Epidermal melanocyte (primary cell): Measurements from ENCODE around the gene FBLN1.
"Not testable (repeated sequence)": the region's sequence is repeated elsewhere in the genome, so short reads cannot be mapped to it uniquely, and the experiment has no call there.

Experiments
- DNase-seq: peaks from one replicate; pipeline ENCODE4 v3.0.0; 2011; ENCODE audit warnings: low spot score; ENCODE audit not compliant: insufficient read length

Gene FBLN1

DNA sequence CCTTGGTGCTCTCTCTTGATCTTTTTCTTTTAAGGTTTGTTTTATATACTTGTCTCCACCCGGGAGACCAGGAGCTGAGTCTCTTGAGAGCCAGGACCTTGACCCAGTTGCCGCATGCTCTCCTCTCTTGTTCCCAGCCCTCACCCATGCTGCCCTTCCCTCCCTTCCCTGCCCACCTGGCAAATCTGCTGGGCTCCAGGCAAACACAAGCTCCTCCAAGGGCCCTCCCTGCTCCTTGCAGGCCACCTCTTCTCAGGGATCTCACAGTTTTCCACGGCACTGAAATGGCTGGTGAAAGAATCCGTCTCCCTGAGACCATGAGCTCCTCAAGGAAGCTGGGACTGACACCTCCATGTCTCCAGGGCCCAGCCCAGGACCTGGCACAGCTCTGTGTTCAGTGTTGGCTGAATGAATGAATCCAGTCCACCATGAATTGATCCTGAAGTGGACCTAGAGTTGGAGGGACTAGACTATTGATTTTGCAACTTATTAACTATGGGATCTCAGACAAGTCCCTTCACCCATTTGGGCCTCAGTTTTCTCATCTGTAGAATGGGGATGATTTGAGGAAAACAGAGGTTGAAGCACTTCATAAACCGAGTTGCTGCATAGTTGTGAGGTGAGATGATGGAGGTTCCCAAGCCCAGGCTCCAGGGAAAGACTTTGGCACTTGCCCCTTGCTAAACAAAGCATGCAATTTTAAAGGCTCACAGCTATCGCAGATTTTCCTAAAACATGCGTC lies 25.1 kb upstream of the FBLN1 start:
- DNase-seq, result no peak

DNA sequence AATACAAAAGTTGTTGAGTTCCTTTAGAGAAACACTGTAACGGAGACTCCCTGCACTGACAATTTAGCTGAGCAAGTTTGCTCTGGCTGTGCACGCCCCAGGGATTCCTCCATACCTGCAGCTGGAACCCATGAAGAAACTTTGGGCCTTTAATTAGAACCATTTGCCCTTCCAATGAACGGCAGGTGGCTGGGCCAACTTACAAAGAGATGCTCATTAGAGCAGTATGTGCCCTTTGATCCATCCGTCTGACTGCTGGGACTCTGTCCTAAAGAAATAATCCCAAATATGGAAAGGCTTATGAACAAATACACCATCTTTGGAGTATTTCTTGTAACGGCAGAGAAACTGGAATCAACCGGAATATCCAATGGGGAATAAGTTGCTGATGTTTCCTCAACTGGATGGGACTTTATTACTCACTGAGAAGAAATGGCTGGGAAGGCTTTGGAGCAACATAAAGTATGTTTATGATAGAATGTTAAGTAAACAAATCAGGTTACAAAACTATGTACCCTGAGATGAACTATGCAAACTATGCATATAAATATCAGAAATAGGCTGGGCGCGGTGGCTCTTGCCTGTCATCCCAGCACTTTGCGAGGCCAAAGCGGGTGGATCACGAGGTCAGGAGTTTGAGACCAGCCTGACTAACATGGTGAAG lies 24.4 kb upstream of the FBLN1 start:
- peak; percentile 60 for DNase-seq

DNA sequence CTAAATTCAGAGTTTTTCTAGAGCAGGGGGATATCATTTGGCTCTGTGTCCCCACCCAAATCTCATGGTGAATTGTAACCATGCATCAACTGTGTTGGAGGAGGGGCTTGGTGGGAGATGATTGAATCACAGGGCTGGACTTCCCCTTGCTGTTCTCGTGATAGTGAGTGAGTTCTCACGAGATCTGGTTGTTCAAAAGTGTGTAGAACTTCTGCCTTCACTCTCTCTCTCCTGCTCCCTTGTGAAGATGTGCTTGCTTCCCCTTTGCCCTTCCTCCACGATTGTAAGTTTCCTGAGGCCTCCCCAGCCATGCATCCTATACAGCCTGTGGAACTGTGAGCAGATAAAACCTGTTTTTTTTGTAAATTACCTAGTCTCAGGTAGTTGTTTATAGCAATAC lies 22.0 kb upstream of the FBLN1 start:
- DNase-seq, result no peak

DNA sequence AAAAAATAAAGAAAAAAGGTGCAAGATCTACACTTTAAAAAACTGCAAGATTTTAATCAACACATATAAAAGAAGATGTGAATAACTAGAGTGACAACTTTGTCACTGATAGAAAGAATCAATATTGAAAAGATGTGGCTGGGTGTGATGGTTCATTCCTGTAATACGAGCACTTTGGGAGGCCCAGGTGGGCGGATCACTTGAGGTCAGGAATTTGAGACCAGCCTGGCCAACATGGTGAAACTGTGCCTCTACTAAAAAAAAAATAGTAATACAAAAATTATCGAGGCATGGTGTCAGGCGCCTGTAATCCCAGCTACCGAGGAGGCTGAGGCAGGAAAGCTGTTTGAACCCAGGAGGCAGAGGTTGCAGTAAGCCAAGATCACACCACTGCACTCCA lies 21.0 kb upstream of the FBLN1 start:
- no peak for DNase-seq

DNA sequence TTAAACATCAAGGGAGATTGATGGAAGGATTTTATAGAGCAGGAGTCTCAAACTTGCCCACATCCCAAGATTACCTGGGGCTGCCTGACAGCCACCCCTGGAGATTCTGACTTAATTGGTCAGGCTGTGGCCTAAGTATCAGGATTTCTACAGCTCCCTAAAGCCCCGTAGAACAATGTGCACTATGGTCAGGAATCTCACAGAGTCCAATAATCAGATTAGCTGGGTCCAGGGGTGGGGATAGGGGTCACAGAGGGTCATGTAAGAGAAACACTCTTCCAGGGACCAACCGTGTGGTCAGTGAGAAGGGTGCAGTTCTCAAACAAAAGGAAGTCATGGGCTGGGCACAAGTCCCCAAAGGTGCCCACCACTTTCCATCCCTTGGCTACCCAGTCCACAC lies 20.5 kb upstream of the FBLN1 start:
- no peak for DNase-seq

DNA sequence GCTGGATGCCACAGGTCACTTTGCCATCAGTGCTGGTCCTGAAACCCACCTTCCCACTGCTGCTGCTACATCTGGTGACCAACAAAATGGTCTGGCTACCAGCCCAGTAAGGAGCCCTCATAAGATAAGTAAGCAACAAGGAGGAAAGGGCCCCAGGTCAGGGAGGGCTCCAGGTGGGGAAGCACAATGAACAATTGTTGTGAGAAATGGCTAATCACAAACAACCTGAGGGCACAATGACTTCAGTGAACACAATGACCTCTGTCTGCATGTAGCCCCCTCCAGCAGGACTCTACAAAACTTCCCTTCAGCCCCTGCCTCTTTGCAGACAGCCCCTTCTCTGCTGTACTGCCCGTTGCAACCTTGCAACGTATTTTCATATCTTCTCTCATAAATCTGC lies 19.4 kb upstream of the FBLN1 start:
- no peak for DNase-seq

DNA sequence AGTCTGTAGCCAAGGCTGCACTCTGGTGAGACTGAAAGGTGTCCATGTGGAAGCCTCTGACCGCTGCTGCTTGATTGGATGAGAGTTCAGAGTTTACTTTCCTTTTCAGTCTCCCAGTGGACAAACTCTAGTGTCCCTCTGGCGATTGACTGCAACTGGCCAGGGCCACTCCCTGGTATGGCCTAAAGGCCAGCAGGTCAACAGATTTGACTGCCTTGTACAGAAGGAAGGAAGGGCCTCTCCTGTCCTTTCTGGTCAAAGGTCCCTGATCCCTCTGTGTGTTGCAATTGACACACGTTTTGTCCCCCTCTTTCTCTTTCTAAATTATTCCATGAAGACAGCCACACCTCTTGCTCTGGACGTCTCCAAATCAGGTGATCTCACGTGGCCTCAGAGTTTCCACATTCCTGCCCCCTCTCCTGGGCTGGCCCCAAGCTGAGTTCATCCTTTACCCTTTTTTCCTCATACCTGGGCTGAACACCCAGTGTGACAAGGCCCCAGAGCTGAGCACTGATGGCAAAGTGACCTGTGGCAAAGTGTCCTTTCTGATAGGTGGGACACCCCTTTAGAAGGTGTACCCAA lies 18.7 kb upstream of the FBLN1 start:
- DNase-seq, result no peak

DNA sequence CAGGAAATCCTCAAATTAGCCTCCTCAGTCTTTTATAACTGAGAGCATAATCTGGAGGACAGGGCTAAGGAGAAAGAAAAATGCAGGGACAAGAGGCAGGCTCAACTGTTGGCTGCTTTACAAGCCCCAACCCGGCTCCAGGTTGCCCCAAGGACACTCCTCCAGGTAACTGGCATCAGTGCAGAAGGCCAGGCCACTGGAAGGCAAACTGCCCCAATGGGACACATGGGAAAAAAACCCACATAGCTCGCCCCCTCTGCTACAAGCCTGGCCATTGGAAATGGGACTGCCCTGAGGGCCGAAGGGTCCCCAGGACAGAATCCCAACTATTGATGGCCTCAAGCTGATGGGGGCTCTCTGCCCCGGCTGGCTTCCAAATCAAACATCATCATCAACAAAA lies 17.9 kb upstream of the FBLN1 start:
- no peak for DNase-seq

DNA sequence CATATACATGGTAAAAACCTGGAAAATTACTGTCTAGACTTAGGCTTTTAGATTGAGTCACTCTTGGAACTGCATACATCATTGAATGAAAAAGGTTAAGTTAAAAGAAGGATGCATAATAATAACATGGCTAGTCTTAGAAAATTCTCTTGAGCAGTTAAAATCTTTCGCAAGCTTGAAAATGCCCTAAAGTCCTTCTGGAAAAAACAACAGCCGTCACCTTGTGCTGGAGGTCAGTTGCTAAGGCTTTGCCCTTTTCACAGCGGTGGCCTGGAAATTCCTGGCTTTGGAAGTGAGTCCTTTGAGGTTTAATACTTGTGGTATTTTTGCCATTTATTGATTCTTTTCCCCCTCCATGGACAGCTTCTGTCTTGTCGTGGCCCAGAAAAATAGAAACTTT lies 17.4 kb upstream of the FBLN1 start:
- no peak for DNase-seq

DNA sequence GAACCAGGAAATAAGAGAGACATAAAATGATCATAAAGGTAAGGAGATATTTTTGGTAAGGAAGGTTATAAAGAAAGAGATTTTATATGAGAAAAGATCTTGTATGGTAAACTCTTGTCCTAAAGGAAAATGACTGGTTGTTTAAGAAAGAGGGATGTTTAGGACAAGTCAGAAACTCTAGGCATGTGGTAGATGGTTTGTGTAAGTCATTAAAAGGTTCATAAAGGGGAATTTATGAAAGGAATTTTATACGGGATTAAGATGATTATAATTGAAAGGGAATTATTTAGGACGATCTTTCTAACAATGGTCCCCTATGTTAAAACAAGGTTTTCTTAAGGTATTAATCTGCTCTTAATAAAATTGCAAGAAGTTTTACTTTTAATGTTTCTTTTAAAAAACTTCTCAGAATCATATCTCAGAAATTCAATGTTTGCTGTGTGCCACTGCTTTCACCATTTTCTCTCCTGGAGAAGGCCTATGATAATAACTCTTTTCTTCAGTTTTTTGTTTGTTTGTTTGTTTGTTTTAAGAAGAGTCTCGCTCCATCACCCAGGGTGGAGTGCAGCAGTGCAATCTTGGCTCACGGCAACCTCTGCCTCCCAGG lies 13.8 kb upstream of the FBLN1 start:
- no peak for DNase-seq

DNA sequence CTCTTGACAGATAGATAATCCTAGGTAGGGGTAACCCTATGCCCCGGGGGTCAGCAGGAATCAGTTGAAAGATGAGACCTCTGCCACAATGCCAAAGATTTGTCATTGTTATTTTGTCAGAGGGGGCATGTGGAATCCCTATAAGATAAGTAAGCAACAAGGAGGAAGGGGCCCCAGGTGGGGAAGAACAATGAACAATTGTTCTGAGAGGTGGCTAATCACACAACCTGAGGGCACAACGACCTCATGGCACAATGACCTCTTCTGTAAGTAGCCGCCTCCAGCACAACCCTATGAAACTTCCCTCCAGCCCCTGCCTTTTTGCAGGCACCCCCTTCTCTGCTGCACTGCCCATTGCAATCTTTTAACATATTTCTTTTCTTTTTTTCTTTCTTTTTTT lies 11.8 kb upstream of the FBLN1 start:
- DNase-seq, result no peak

DNA sequence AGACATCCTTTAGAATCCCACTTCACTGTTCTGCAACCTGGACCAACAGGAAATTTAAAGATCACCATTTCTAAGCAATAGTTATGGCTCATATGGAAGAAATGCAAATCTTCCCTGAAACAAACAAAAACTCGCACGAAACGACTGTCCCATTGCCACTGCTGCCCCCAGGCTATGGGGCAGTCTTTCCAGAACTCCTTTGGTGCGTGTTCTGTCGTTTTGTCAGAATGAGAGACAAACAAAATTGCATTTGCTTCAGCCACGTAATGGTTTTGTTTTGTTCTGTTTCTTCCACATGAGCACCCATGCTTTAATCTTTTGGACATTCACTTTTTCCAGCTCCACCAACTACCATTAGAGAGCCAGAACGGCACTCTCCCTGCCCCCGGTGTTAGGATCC lies 10.8 kb upstream of the FBLN1 start:
- no peak for DNase-seq

DNA sequence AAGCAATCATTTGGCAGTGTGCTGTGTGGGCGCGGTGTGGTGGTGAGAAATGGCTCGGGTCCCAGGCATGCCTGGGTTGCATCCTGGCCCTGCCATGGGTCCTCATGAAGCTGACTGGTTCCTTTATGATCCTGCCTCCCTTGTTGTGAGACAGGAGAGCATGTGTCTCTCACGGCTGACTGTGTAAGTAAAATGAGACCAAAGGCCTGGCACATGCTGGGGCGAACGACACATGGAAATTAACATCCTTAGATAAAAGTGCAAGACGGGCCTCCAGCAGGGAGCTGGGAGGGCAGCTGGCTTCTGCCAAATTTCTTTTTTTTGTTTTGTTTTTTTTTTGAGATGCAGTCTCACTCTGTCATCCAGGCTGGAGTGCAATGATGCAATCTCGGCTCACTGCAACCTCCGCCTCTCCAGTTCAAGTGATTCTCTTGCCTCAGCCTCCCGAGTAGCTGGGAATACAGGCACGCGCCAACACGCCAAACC lies 9.4 kb upstream of the FBLN1 start:
- DNase-seq, result no peak

DNA sequence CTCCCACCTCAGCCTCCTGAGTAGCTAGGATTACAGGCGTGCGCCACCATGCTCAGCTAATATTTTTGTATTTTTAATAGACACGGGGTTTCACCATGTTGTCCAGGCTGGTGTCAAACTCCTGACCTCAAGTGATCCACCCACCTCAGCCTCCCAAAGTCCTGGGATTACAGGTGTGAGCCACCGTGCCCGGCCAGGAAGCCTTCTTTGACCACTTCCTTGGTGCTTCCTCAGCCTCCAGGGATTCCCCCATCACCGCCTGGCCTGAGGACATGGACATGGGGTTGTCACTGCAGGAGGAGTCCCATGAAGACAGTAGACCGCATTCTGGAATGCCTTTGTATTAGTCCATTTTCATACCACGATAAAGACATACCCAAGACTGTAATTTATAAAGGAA lies 8.4 kb upstream of the FBLN1 start:
- not testable (repeated sequence) for DNase-seq

DNA sequence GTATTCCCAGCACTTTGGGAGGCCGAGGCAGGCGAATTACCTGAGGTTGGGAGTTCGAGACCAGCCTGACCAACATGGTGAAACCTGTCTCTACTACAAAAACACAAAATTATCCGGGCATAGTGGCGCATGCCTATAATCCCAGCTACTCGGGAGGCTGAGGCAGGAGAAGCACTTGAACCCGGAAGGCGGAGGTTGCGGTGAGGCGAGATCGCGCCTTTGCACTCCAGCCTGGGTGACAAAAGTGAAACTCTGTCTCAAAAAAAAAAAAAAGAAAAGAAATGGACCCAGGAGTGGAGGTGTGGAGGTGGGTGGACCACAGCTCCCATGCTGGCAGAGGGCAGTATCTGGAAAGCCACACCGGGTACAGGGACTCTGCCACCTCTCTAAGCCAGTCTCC lies 7.1 kb upstream of the FBLN1 start:
- DNase-seq, result not testable (repeated sequence)

DNA sequence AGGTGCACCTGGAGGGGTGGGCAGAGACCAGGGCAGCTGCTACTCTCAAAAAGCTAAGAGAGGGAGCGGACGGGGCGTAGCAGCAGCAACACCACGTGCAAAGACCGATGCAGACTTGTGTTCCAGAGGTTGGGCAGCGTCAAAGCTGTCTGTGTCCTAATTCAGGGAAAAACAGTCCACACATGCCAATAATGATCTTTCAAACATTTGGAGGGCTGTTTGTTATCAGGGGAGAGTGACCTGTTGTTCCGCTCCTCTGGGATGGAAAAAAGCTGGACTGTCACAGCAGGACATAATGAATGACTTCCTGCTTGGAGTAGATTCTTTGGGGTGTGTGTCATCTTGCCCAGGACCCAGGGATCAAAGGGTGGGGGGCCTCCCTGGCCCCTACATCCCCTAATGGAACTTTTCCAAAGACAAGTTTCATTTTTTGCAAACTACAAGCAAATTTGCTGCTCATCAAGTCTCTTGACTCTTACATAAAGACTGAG lies 6.2 kb upstream of the FBLN1 start:
- DNase-seq, result no peak

DNA sequence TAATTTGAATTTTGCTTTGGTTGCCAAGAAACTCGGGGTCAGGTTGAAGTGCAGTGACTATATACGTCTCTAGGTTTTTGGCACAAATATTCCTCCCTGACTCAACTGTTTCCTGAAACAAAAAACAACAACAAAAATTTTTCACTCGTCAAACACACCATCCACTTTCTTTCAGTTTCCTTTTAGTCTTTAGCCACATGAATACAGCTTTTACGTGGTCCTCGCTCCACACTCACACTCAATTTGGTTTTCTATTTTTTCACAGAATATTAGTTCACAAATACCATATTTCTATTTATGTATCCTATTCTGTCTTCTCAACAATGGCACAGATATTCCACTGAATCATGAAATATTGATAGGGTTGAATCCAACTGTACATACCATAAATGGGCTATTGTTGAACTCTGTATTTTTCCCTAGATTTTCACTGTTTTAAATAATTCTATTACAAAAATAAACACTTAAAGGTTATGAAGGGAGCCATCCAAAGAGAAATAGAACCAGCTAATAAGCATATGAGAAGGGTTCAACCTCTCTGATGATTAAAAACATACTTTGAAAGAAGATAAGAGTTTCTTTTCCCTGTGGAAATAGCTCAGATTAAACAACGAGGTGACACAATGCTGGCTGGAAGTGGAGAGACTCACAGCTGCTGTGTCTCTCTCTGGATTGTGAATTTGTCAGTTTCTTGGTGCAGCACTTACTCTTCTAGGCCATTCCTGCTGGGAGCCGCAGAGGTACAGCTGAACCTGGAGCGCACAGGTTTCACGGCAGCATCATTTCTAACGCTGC lies 5.1 kb upstream of the FBLN1 start:
- DNase-seq, result no peak

DNA sequence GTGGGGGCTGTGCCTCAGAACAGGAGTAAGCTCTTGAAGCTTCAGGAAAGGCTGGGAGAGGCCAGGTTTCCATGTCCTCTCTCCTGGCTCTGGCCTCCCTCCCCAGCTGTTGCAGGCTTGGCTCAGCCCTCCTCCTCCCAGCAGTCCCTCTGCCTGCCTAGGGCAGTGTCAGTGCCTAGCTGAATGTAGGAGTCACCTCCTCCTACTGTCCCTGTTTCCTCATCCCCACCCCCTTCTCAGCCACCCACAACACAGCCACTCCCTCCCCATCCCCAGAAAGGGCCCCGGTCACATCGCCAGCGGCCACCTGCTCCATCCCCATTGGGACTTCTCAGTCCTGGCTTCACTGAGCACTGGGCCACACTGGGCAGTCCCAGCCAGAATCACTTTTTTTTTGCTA lies 2.9 kb upstream of the FBLN1 start:
- no peak for DNase-seq

DNA sequence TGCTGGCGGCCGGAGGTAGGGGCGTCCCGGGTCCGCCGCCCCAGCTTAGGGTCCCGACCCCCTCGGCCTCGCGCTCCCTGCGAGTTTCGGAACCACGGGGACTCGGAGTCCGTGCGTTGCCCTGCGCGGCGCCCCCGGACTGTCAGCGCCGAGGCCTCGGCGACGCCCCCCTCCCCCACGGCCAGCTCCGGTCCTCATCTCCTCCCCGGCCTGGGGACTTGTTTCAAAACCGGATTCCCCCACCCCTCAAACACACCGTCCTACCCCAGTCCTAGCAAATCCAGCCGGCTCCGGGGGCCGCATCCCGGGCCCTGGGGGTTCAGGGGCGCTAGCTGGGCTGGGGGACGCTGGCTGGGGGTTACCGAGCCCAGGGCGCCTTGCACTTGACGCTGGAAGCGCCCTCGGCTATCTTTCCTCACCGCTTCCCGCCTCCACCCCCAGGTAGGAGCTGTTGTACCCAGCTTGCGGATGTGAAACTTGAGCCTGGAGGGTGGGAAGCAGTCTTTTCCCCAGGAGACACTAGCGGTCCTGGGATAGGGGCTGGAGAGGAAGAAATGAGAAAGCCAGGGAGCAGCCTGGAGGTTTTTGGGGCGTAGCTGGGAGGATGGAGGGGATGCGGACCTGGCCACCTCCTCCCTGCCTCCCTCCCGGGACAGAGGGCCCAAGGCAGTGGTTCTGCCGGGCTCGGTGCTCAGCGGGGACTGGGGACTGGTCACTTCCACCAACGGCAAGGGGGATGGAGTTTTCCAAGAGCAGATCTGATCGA lies 550 bp downstream of the FBLN1 start:
- DNase-seq, result no peak

DNA sequence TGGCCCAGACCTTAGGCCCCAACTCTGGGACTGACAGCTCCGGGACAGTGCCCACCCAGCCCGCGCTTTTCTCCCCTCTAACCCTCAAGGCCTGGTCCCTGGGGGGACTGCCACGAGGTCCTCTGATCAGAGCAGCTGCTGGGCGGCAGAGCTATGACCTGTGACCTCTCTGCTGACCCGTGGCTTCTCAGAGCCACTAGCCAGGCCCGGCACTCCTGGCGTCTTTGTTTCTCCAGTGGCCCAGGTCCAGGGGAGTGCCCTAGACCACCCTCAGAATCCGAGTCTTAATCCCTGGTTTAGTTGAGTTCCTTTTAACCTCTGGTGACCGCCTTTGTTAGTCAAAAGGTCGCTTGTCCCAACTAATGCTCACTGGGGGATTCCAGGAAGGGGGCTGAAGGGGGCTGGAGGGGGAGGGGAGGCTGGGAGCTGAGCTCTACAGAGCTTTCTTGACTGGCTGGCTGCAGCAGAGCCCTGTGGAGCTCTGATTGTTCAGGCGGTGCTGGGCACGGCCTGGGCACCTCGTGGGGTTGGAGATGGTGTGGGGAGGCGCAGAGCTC lies 1.2 kb downstream of the FBLN1 start:
- DNase-seq, result no peak
